ENCODE data around the gene HOXD3.

DNA sequence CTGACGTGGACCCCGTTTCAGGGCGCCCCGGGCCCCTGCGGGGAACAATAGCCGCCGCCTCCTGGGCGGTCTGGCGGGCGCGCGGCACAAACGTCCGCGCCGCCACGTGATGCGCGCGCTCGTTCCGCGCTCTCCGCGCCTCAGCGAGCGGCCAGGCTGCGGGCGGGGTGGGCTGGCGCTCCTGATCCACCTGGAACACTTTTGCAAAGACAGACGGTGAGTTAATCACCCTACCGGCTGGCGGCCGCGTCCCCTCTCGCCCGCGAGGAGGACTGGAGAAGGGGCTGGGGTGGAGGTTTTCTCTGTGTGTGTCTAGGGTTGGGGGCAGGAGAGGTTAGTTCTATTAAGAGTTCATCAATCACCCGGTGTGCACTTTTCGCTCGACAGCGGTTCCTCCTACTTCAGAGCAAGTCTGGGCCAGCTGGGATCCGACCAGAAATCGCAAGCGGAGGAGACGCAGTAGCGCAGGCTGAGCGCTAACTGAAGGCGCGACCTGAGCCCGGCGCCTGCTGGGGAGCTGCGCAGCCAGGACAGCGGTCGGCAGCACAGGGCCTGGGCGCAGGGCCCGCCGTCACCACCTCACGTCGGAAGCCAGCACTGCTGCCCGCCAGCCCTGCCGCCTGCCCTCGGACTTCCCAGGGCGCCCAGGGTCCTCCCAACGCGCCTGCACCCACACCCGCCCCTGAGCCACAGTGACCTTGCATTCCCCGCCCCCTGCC is 21.1 kb downstream of the HOXD3 start:
- TF ChIP-seq, protein P1, sequence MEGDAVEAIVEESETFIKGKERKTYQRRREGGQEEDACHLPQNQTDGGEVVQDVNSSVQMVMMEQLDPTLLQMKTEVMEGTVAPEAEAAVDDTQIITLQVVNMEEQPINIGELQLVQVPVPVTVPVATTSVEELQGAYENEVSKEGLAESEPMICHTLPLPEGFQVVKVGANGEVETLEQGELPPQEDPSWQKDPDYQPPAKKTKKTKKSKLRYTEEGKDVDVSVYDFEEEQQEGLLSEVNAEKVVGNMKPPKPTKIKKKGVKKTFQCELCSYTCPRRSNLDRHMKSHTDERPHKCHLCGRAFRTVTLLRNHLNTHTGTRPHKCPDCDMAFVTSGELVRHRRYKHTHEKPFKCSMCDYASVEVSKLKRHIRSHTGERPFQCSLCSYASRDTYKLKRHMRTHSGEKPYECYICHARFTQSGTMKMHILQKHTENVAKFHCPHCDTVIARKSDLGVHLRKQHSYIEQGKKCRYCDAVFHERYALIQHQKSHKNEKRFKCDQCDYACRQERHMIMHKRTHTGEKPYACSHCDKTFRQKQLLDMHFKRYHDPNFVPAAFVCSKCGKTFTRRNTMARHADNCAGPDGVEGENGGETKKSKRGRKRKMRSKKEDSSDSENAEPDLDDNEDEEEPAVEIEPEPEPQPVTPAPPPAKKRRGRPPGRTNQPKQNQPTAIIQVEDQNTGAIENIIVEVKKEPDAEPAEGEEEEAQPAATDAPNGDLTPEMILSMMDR (IDR thresholded peaks at IDR 0.05): no peak
- TF ChIP-seq EP300 (IDR thresholded peaks at IDR 0.05) (no peak), POLR2AphosphoS5 (IDR thresholded peaks at IDR 0.05) (no peak)
